ENCODE data around the gene TEX2.
"Not testable (repeated sequence)": the region's sequence is repeated elsewhere in the genome, so short reads cannot be mapped to it uniquely, and the experiment has no call there.

The TEX2 gene

DNA sequence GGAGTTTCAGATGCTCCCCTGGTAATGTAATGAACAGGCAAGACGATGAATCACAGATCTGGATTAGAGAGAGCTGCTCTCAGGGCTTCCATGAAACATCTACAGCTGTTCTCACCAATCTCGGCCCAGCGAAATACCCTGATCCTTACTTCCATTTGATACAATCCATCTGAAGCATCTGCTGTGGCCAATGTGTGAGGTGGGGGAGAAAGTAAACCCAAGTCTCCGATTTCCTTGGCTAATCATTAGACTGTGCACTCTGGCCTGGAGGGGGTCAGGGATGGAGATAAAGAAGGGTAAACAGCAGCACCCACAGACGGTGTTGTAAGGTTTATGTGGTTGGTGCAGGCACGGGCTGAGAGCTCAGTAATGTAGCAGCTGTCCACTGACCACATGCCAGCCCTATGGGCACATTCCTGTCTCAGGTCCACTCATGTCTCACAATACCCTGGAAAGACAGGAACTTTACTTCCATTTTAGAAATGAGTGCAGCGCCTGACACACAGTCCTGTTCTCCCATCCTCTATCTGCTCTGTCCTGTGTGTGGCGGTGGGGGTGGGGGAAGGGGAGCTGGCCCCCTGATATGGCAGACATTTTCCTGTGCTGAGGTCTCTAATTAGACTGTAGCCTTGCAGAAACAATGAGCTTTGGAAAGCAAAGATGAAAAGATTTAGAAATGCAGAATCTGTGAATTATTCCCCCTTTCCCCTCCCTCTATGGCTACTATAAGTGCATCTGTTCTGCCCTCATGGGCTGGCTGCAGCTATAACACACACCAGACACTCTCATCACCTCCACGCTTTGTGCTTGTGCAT, 84.8 kb downstream of the TEX2 start:
- no peak for DNase-seq

DNA sequence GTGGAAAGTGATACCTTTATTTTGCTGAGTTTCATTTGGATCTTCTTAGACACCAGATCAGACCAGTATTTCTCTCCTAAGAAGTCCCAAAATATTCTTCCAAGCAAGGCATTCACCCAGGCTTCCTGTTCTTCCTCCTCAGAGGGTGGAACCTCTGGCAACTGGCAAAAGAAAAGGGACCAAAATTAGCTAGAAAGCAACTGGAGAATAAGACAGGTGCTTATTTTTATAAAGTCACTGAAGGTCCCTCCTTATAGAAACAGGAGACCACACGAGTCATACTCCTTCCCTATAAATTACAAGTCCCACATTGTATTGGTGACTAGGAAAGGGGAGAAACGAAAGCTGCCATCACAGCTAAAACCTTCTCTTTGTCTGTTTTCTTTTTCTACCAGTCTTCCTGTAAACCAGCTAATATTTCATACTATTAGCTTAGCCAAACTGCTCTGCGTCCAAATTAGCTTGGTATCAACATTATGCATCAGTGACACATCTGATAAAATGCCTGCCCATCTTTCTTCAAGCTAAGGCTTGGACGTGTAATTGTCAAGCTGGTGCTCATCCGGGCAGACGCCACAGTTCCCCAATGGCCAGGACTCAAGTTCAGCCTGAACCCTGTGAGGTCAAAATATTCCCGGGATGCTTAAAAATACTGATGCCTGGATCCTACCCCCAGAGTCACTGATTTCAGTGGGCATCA, 85.6 kb downstream of the TEX2 start:
- no peak for DNase-seq

DNA sequence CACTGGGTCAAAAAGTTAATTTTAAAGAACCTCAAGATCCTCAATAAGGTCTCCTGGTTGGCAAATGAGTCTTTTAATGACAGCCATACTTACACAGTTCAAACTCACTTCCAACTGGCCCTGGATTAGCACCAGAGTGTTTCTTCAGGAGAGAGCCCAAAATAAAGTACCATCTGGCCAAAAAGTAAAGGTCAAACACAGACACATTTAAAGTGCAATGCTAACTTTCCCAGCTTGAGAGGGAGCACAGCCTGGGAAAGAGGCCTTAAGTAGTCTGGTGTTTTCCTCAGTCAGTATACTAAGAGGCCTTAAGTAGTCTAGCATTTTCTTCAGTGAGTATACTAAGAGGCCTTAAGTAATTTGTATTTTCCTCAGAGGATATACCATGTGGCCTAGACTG, 86.5 kb downstream of the TEX2 start:
- no peak for DNase-seq

- no peak for DNase-seq
Measured at GRCh38 chr17:64174686-64175456, 88.2 kb downstream of the TEX2 start.

GRCh38 chr17:64173646-64174045, 89.4 kb downstream of the TEX2 start:
- no peak for DNase-seq

- DNase-seq, result no peak
Measured at GRCh38 chr17:64172510-64172909, 90.5 kb downstream of the TEX2 start.

DNA sequence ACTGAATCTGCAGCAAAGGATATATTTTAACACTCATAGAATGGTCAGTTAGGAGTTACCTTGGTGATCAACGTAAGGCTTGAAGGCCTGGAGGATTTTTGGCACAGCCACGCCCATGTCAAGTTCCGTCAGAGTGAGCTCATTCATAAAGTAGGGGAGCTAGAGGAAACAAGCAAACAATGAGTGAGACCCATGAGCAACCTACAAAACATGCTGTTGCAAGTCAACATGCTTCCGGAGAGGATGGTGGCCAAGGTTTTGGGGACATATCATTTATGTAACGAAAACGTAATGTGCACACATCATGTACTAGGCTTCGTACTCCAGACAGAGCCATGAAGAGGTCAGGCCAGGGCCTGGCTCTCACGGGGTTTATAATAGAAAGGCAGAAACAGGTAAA, 92.0 kb downstream of the TEX2 start:
- no peak for DNase-seq

DNA sequence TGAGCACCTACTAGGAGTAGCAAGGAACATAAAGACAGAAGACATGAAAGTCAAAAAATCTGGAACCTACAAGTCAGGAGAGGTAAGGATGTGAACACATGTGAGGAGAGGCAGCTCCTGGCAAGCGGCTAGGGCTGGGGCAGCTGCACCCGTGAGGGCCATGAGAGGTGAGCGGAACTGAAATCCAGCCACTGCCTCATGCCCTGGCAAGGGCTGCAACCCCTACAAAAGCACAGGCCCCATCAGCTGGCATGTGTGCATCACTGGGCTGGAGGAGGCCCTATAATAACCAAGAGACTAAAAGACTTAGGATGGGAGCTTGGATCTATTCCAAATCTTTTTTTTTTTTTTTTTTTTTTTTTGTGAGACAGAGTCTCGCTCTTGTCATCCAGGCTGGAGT, 92.8 kb downstream of the TEX2 start:
- DNase-seq, result no peak

- not testable (repeated sequence) for DNase-seq
Measured at GRCh38 chr17:64167666-64168065, 95.4 kb downstream of the TEX2 start.

GRCh38 chr17:64166876-64167275, 96.2 kb downstream of the TEX2 start:
- no peak for DNase-seq

- DNase-seq, result no peak
Measured at GRCh38 chr17:64165347-64165746, 97.7 kb downstream of the TEX2 start.

- no peak for DNase-seq
Measured at GRCh38 chr17:64164596-64165285, 98.3 kb downstream of the TEX2 start.

DNA sequence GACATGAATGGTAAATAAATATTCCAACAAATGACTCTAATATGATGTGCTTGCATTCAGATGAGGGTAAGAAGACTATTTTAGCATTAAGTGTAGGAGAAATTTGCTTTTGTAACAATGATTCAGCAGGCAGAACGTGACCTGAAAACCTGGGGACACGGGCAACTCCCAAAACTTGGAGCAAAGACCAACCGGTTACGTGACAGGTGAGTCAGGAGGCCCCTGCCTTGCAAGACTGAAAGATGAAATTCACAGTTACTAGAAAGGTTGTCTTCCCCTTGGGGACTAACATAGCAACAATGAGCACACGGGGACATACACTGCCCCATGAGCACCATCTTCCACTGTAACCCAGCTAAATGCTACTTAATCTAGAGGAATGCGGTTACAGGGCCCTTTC, 99.6 kb downstream of the TEX2 start:
- DNase-seq, result no peak

- DNase-seq, result no peak
Measured at GRCh38 chr17:64162554-64162953, 100.5 kb downstream of the TEX2 start.

- DNase-seq, result no peak
Measured at GRCh38 chr17:64161380-64162176, 101.5 kb downstream of the TEX2 start.

GRCh38 chr17:64160378-64160777, 102.7 kb downstream of the TEX2 start:
- no peak for DNase-seq

DNA sequence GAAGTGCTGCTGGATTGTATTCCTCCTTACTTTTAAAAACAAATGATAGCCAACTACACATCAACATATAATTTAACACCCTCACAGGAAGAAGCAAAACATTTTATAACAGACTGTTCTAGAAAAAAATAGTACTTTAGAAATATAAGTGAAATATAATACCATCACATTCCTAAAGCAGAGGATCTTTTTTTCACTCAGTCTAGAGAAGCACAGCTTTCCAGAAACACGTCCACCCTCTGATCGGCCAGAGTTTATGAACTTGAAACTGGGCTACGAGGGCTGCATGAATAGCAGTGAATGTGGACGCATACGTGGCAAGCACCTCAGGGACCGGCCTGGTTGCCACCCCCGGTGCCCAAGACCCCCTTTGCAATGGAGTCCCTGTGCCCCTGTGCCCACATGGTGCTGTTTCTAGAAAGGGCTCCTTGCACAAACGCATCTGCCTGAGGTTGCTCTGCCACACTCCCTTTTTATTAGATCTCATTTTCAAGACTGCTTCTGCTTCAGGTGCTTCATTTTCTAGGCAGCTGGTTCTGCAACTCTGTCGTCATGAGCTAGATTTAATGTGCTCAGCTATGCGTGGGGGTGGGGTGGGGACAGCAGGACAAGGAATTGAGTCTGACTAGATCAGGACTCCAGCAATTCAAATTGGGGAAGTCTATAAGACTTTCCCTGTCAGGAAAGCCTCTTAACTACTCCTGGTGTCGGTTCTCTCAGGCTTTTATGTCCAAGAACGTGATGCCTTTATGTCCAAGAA, 104.0 kb downstream of the TEX2 start:
- DNase-seq, result no peak

DNA sequence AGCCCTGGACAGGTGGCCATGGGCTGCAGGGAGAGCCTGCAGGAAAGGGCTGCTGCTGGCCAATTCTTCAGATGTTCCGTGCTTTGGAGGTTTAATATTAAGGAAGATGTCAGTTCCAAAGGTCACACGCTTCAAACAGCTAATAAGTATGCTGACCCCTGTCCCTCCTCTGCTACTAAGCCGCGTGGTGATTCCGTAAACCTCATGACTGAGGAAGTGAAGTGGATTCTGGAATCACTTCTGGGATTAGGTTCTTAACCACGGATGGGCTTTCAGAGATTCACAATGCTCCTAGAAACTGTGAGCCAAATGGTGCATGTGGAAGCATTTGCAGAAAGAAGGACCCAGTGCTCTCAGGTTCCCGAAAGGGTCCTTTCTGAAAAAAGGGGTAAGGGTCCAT, 104.7 kb downstream of the TEX2 start:
- DNase-seq, result no peak

GRCh38 chr17:64157669-64158180, 105.3 kb downstream of the TEX2 start:
- DNase-seq, result no peak

DNA sequence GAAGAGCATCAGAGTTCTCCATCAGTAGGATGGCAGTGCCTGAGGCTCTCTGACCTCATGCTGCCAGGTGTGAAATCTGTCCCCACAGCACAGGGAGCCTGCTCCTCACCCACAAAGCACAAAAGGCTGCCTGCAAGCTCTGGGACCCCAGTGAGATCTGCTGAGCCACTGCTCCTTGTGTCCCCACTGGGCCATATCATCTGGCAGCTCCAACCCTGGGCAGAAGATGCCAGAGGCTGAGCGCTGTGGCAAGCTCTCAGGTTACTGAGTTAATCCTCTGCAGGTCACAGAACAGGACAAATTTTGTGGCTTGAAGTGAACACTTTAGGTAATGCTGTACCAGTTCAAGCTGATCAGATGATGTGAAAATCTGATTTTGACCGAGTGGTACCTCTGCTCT, 106.4 kb downstream of the TEX2 start:
- no peak for DNase-seq

All from NCI-H1092 treated with DMSO at 0.1 percent for 48 hours (cell line).